Keratinocyte (primary cell): Measurements from ENCODE around the gene DBP. TPM values are rescaled to one million over a fixed set of nuclear protein-coding genes. Genes with fewer than 3 reads are reported as not detected.

Experiments
- DNase-seq: peaks from one replicate; pipeline ENCODE4 v3.0.0-alpha.2; 2011; ENCODE audit warnings: low read depth, missing footprints, low spot score
- FAIRE-seq: peaks from 2 replicates; lab custom pipeline; 2011; peaks lifted over from hg19 to GRCh38; lab: Jason Lieb, UNC
- H2AFZ ChIP-seq: 2 replicates; pipeline ENCODE4 v1.6.0; 2012; ENCODE audit warnings: low read length, control low read depth, inconsistent platforms; ENCODE audit not compliant: control insufficient read depth
- H3K27ac ChIP-seq: 2 replicates; pipeline ENCODE4 v1.5.1; 2011; ENCODE audit warnings: low read length; ENCODE audit not compliant: control insufficient read depth, insufficient read depth
- H3K27me3 ChIP-seq: 3 replicates; pipeline ENCODE4 v1.6.0; 2011; ENCODE audit warnings: low read length; ENCODE audit not compliant: control insufficient read depth, insufficient read depth; ENCODE audit errors: extremely low read depth
- H3K36me3 ChIP-seq, 2 experiments: 2 replicates in 1 of 2; 3 replicates in 1 of 2; pipeline ENCODE4 v1.5.1; 2011; ENCODE audit warnings: low read length in 2 of 2, mild to moderate bottlenecking in 1 of 2; ENCODE audit not compliant: control insufficient read depth in 2 of 2, insufficient read depth in 2 of 2; ENCODE audit errors: extremely low read depth in 1 of 2
- H3K4me1 ChIP-seq: 3 replicates; pipeline ENCODE4 v1.5.1; 2011; ENCODE audit warnings: low read length; ENCODE audit not compliant: control insufficient read depth, insufficient read depth; ENCODE audit errors: extremely low read depth
- H3K4me2 ChIP-seq: 3 replicates; pipeline ENCODE4 v1.6.0; 2011; ENCODE audit warnings: low read depth, low read length; ENCODE audit not compliant: control insufficient read depth, insufficient read depth; ENCODE audit errors: extremely low read depth
- H3K4me3 ChIP-seq, 3 experiments: fragments of 200-600 bp in 1 of 3; sonication (generic) in 1 of 3; 2 replicates in 2 of 3; 3 replicates in 1 of 3; pipeline ENCODE4 v1.5.1; 2011 to 2016; ENCODE audit warnings: low read length in 3 of 3, mild to moderate bottlenecking in 3 of 3, control low read depth in 2 of 3, inconsistent platforms in 1 of 3, low read depth in 1 of 3, mixed read lengths in 1 of 3, mixed run types in 1 of 3, moderate library complexity in 1 of 3; ENCODE audit not compliant: control insufficient read depth in 2 of 3, insufficient read depth in 2 of 3; ENCODE audit errors: extremely low read depth in 1 of 3
- H3K79me2 ChIP-seq: 2 replicates; pipeline ENCODE4 v1.6.0; 2012; ENCODE audit warnings: low read length; ENCODE audit not compliant: control insufficient read depth, insufficient read depth
- H3K9ac ChIP-seq: 3 replicates; pipeline ENCODE4 v1.6.0; 2011; ENCODE audit warnings: low read length; ENCODE audit not compliant: control insufficient read depth, insufficient read depth; ENCODE audit errors: extremely low read depth
- H3K9me1 ChIP-seq: 3 replicates; pipeline ENCODE4 v1.6.0; 2011; ENCODE audit warnings: low read length; ENCODE audit not compliant: control insufficient read depth, insufficient read depth; ENCODE audit errors: extremely low read depth
- H3K9me3 ChIP-seq: 2 replicates; pipeline ENCODE4 v1.5.1; 2012; ENCODE audit warnings: low read depth, low read length; ENCODE audit not compliant: control insufficient read depth
- H4K20me1 ChIP-seq: 3 replicates; pipeline ENCODE4 v1.6.0; 2011; ENCODE audit warnings: low read length; ENCODE audit not compliant: control insufficient read depth, insufficient read depth; ENCODE audit errors: extremely low read depth
- EZH2 ChIP-seq: IDR thresholded peaks from one replicate; pipeline ENCODE4 v1.6.1; 2012; ENCODE audit warnings: inconsistent platforms, mild to moderate bottlenecking, low read length, moderate library complexity
- dilution Hi-C: fragments of 300-500 bp; cut with MboI; formaldehyde crosslinking; loops from one replicate; pipeline ENCODE4 v1.7.0; 2020; ENCODE audit warnings: low sequenced_read_pairs; ENCODE audit not compliant: extremely low pct_ligation_motif_present
- polyA plus RNA-seq, 5 experiments: library from polyadenylated mRNA; depleted of rRNA in 3 of 5; stranded (reverse) in 3 of 5; stranded (forward) in 1 of 5; unstranded in 1 of 5; fragments of >200 nt; gene quantifications; 1 replicate in 1 of 5; 2 replicates in 3 of 5; 3 replicates in 1 of 5; pipeline versions ENCODE4 v1.2.1 to v1.2.3, GENCODE V29; 2011 to 2012; ENCODE audit warnings: missing spikeins in 2 of 5, low read depth in 1 of 5, low replicate concordance in 1 of 5
- TF ChIP-seq, protein P1 (sequence below), 3 experiments: IDR thresholded peaks in 1 of 3; conservative IDR thresholded peaks in 1 of 3; optimal IDR thresholded peaks in 1 of 3; 2 replicates in 2 of 3; 3 replicates in 1 of 3; pipeline versions ENCODE3 to v1.5.1; 2011; ENCODE audit warnings: low read length in 3 of 3, mild to moderate bottlenecking in 3 of 3, moderate library complexity in 2 of 3, control low read depth in 1 of 3, inconsistent platforms in 1 of 3; ENCODE audit not compliant: insufficient read depth in 2 of 3; ENCODE audit errors: extremely low read depth in 1 of 3

The DBP gene
- polyA plus RNA-seq, 1 donor (not counting 4 experiments of a cell fraction or from before 2014, with no cell fraction given), result 1.0 TPM

DNA sequence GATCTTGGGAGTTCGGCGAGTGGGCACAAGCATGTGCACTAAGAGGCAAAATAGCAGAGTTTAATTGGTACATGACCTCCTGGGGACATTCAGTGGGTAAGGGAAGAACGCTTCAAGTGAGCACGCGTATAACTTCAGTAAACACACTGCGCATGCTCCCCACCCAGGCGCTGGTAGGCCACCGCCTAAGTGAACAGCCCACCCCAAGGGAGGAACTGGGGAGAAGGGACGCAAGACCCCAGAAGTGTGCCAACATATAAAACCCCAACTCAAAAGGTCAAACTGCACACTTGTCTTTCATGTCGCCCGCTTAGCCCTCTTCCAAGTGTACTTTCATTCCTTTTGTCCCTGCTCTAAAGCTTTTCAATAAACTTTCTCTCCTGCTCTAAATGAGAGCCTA, 46.2 kb upstream of the DBP start:
- H4K20me1 ChIP-seq, result no peaks in the 10 kb centered on the region
- DNase-seq (no peak), FAIRE-seq (no peak)
- H3K27me3 ChIP-seq, result no peaks in the 10 kb centered on the region
- H3K79me2 ChIP-seq, result no peaks in the 10 kb centered on the region
- dilution Hi-C loops, result no loop called here
- H3K9ac ChIP-seq, result no peak overlapping the region
- no peak for TF ChIP-seq EZH2
- TF ChIP-seq, protein P1, sequence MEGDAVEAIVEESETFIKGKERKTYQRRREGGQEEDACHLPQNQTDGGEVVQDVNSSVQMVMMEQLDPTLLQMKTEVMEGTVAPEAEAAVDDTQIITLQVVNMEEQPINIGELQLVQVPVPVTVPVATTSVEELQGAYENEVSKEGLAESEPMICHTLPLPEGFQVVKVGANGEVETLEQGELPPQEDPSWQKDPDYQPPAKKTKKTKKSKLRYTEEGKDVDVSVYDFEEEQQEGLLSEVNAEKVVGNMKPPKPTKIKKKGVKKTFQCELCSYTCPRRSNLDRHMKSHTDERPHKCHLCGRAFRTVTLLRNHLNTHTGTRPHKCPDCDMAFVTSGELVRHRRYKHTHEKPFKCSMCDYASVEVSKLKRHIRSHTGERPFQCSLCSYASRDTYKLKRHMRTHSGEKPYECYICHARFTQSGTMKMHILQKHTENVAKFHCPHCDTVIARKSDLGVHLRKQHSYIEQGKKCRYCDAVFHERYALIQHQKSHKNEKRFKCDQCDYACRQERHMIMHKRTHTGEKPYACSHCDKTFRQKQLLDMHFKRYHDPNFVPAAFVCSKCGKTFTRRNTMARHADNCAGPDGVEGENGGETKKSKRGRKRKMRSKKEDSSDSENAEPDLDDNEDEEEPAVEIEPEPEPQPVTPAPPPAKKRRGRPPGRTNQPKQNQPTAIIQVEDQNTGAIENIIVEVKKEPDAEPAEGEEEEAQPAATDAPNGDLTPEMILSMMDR (optimal IDR thresholded peaks at IDR 0.05 in 1 of 3, IDR thresholded peaks at IDR 0.05 in 1 of 3, conservative IDR thresholded peaks at IDR 0.05 in 1 of 3; ENCODE audit: extremely low read depth in 1 of 3, insufficient read depth in 2 of 3, low read length in 3 of 3), result no peak
- H3K9me3 ChIP-seq, result no peaks in the 10 kb centered on the region
- no peak overlapping the region for H3K4me2 ChIP-seq
- no peaks in the 10 kb centered on the region for H3K36me3 ChIP-seq
- H3K4me3 ChIP-seq, result no peak overlapping the region
- H3K27ac ChIP-seq, result no peak overlapping the region
- no peaks in the 10 kb centered on the region for H3K9me1 ChIP-seq
- no peaks in the 10 kb centered on the region for H3K4me1 ChIP-seq
- H2AFZ ChIP-seq, result no peak overlapping the region

DNA sequence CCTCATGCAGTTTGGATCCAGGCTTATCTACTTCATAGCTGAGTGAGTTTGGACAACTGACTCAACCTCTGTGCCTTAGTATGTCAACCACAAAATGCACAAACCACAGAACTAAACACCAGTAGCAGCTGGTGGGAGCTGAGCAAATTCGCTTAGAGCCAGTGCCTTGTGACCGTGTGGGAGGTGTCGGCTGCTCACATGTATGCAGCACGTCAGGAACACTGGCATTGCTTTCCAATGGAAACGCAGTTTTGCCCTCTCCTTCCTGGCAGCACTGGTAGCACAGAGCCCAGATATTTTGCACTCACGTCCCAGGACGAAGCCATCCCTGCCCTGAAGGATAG, 43.9 kb upstream of the DBP start:
- H4K20me1 ChIP-seq, result no peaks in the 10 kb centered on the region
- H3K4me1 ChIP-seq, result no peaks in the 10 kb centered on the region
- no peak overlapping the region for H2AFZ ChIP-seq
- H3K9me1 ChIP-seq, result no peaks in the 10 kb centered on the region
- no peak overlapping the region for H3K4me3 ChIP-seq
- no peaks in the 10 kb centered on the region for H3K9me3 ChIP-seq
- dilution Hi-C loops, result no loop called here
- no peaks in the 10 kb centered on the region for H3K36me3 ChIP-seq
- H3K4me2 ChIP-seq, result no peak overlapping the region
- H3K79me2 ChIP-seq, result no peaks in the 10 kb centered on the region
- no peak for TF ChIP-seq EZH2
- TF ChIP-seq, protein P1 (optimal IDR thresholded peaks at IDR 0.05 in 1 of 3, IDR thresholded peaks at IDR 0.05 in 1 of 3, conservative IDR thresholded peaks at IDR 0.05 in 1 of 3; ENCODE audit: extremely low read depth in 1 of 3, insufficient read depth in 2 of 3, low read length in 3 of 3), result no peak
- H3K27me3 ChIP-seq, result no peaks in the 10 kb centered on the region
- DNase-seq, result no peak
- H3K27ac ChIP-seq, result no peak overlapping the region
- no peak overlapping the region for H3K9ac ChIP-seq
- FAIRE-seq, result no peak
